ENCODE results near the gene DGCR6L.
"Not testable (repeated sequence)": the region's sequence is repeated elsewhere in the genome, so short reads cannot be mapped to it uniquely, and the experiment has no call there.

DNA sequence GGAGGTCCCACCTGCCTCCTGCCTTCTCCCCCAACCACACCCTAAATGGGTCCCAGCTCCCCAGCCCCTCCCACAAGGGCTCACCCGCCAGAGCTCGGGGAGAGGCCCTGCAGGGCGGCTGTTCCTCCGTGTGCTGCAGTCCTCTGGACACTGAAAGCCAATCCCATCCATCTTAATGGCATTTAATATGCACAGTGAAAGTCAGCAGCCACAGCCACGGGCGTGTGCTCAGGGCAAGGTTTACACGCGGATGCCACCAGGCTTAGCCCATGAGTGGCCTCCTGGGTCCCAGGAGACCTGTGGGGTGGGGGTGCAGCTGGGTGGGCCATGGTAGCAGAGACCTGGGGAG lies 33.6 kb downstream of the DGCR6L start:
- TF ChIP-seq, protein P1, sequence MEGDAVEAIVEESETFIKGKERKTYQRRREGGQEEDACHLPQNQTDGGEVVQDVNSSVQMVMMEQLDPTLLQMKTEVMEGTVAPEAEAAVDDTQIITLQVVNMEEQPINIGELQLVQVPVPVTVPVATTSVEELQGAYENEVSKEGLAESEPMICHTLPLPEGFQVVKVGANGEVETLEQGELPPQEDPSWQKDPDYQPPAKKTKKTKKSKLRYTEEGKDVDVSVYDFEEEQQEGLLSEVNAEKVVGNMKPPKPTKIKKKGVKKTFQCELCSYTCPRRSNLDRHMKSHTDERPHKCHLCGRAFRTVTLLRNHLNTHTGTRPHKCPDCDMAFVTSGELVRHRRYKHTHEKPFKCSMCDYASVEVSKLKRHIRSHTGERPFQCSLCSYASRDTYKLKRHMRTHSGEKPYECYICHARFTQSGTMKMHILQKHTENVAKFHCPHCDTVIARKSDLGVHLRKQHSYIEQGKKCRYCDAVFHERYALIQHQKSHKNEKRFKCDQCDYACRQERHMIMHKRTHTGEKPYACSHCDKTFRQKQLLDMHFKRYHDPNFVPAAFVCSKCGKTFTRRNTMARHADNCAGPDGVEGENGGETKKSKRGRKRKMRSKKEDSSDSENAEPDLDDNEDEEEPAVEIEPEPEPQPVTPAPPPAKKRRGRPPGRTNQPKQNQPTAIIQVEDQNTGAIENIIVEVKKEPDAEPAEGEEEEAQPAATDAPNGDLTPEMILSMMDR (IDR thresholded peaks at IDR 0.05; ENCODE audit: insufficient read depth, low read depth, low read length), result not testable (repeated sequence)
- not testable (repeated sequence) for TF ChIP-seq EZH2 (IDR thresholded peaks at IDR 0.05; ENCODE audit: insufficient read depth, low read length)

All from astrocyte (in vitro differentiated cells and primary cell).